ENCODE measurements around the gene JUNB.

Gene JUNB

DNA sequence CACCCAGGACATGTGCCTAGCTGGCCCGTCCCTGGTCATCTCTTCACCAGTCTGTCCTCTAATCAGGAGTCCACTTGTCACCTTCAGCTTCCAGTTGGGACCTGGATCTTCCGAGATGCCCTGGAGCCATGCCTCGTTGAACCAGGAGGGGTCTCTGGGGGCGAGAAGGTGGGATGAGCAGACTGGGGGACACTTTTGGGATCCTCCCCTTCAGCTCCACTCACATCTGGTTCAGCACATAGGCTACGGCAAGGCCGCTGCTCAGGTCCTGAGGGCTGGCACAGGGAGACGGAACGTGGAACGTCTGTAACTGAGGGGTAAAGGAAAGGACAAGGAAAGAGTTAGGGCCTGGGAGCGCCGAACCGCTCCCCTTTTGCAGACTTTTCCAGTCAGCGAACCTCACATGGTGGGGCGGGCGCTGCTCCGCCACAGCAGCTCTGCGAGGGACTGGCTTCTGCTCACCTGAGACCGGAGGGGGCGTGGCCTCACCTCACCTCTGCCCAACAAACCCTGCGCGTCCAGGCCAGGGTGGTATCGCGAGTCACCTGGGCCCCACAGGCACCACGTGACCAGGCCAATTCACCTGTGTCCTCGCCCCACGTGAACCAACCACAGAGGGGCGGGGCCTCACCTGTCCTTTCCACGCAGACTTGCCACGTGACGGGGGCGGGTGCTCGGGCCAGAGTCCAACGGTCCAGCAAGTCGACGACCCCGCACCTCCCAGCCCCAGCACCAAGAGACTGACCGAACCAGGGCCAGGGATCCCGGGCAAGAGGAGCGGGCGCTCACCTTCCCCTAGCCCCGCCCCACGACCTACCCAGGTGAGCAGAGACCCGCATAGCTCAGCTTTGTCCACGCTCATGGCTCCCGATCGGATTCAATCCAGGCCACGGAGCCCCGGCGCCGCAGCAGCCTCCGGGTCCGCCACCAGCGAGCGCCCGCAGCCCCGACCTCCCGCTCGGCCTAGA, 16.4 kb upstream of the JUNB start, which contains the start of gene HOOK2:
Gene HOOK2, minus strand, starts transcription at position 965 of the 968 bp plus-strand sequence. Its CDS starts 103 bp downstream, at position 862.
- no peak for DNase-seq (ENCODE audit: low read depth in 2 of 2)

DNA sequence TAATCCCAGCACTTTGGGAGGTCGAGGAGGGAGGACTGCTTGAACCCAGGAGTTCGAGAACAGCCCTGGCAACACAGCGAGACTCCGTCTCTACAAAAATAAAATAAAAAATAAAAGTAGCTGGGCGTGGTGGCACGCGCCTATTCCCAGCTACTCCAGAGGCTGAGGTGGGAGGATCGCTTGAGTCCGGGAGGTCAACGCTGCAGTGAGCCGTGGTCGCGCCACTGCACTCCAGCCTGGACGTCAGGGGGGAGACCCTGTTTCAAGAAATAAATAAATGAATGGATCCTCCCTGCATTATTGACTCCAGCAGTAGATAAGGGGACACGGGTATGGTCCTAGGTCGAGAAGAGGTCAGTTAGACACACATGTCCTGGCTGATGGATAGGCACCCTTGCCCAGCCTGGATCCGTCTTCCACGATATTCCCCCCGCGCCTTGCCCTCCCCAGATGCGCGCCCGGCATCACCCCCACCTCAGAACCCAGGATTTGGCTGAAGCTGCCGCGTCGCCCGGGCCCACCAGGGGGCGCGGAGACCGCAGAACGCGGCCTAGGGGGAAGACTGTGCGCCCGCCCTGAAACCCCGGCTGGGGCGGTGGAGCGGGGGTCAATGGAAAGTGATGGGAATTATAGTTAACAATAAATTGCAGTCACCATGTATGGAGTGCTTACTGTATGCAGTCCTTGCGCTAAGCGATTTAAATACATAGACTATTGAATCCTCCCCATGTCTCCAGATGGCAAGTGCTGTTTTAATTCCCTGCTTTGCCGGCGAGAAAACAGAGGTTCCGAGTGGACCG, 13.9 kb upstream of the JUNB start:
- peak; percentile 60 to 81 for DNase-seq (ENCODE audit: low read depth in 2 of 2)

DNA sequence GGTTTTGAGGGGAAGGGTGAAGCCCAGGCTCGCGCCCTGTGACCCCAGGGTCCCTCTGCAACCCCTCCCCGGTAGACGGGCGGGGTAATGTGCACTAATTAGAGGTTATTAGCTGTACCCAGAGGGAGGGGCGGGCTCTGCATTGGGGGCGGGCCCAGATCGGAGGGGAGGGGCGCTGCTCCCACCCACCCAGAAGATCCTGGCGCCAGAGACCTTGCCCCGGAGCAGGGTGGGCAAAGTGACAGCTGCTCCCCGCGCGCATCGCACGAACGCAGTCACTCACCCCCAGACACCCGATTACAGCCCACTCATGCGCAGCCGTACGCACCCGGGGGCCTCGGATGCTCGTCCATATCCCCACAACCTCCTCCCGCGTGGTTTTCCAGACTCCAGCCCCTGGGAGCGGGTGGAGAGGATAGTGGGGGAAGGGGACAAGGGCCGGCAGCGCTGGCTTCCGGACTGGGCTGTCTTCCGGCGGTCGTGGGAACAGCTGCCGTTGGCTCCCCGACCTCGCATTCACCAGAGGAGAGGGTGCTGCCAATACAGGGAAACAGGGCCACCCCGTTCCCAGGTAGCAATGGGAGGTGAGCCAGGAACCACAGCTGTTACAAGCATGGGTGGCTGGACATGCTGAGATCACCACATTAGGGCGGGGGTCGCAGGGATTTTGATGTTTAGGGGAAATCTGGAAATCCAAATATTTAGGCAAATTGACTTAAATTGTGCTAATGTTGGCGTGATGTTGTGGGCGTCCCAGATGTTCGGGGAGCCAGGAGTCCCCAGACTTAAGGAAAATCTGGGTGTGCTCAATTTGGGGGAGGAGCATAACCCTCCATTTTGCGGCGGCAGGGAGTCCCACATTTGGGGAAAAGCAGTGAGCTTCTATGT, 13.0 kb upstream of the JUNB start:
- DNase-seq (ENCODE audit: low read depth in 2 of 2): peak in 1 of 2 experiments; percentile 33

DNA sequence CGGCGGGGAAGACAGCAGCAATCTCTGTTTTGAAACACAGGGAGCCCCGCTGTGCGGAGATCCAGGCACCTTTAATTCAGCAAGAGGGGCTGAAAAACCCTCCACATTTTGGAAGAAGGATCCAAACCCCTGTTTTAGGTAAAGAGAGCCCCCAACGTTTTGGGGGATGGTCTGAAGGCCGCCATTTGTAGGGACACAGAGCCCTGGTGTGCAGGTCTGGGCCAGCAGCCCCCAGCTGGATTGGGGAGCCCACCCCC, 12.5 kb upstream of the JUNB start:
- DNase-seq (ENCODE audit: low read depth in 2 of 2): no peak

DNA sequence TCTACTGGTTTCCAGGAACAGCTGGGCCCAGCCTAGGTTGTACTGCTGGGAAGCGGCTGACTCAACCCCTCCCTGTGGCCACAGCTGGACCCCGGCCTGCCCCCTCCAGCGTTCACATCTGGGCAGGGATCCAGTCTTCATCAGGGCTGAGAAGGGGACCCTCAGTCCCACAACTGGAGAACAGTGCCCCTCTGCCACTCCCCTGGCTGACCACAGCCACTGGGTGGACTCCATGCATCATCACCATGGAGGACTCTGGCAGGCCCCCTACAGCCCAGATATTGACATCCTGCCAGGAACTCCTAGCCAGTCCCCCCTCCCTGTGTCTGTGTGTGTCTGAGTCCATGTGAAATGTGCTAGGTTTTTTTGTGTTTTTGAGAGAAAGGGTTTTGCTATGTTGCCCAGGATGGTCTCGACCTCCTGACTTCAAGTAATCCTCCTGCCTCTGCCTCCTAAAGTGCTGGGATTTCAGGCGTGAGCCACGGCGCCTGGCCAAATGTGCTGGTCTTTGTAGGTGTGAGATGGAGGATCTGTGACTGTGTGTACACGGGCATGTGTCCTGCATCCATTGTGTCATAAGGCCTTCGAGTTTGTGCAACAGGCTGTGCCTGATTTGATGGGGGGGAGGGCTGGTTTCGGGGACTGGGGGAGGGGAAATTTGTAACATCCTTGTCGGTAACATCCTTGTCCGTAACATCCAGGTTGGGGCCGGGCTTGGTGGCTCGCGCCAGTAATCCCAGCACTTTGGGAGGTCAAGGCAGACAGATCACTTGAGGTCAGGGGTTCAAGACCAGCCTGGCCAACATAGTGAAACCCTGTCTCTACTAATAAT, 11.9 kb upstream of the JUNB start:
- no peak for DNase-seq (ENCODE audit: low read depth in 2 of 2)

DNA sequence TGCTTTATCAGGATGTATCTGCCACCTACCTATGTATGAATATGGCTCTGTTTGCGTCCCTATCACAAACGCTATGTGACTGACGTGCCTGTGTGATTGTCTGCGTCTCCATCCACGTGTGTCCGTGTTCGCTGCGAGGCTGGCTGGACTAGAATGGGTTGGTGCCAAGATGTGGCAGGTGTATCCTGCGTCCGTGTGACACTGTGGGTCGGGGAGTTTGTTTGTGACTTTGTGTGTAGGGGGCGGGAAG, 9.2 kb upstream of the JUNB start:
- no peak for DNase-seq (ENCODE audit: low read depth in 2 of 2)

DNA sequence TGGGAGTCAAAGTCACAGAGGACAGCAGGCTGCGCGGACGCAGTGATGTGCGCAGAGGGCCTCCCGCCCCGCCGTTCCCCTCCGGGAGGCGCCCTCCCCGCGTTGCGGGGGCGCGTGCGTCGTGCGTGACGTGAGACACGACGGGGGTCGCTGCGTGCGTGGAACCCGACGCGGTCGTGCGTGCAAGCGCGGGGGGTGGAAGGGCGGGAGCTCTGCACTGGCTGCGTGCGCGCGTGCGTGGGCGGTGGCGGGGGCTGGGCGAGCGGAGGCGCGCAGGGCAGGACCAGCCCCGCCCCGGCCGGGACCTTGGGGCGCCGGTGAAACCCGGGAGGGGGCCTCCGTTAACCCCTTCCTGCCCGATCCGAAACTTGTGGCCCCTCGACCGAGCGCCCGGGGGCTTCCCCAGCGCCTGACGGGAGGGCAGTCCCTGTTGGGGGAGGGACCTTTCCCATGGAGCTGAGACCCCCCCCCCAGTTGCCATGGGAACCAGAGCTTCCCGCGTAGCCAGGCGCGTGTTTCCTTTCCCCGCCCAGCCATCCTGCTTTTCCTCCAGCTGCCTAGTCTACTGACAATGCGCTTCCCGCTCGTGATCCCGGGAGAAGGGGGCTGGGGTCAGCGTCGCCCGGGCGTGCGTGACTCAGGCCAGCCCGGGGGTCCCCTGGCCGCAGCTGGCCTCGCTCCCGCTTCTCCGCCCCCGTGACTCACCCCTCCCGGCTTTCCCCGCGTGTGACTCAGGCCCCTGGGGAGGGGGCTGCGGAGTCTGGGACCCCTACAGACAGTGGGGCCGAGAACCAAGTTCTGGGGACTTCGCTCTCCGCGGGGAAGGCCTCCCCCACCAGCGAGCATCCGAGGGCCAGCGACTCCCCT, 8.6 kb upstream of the JUNB start:
- DNase-seq (ENCODE audit: low read depth in 2 of 2): peak; percentile 75 to 89

DNA sequence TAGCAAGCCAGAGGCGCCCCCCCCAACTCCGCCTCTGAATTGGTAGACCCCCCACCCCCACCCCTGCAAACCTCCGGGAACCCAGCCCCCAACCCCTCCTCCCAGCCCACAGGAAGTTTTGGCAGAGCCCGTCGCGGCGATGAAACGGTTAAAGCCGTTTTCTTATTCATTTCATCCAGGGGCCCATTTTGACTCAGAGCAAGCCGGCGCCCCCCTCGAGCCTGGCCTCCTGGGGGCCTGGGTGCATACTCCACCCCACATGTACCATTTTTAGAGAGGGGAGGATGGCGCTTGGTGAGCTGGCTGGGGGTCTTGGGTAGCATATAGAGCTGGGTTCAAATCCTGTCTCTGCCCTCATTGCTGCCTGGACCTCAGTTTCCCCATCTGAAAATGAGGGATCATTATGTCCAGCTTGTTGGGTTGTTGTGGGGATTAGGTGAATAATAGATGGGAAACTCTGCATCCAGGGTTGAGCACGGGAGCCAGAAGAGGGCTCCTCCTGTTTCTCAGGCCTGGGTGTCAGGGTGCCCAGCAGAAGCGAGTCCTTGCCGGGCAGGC, 7.9 kb upstream of the JUNB start:
- peak in 1 of 2 experiments; percentile 55 for DNase-seq (ENCODE audit: low read depth in 2 of 2)

DNA sequence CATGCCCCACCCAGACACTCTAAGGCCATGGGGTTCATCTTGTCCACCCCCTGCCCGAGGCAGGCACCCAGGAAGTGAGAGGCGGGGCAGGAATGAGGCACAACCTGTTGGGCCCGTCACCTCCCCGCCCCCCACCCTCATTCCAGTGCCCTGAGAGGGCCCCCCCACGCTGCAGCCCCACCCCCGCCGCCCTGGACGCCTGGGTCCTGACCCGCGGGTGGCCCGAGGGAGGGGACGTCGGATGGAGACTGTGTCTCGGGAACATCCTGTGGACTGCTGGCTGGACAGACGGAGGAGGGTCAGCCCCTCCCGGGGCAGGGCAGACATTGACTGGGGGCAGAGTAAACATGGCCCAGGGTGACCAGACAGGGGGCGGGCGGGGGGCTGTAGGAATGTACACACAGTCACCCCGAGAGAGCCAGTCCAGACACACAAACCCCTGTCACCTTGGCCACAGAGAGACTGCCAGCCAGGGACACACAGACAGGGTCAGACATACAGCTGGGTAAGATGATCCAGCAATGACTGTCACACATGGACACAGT, 7.4 kb upstream of the JUNB start:
- DNase-seq (ENCODE audit: low read depth in 2 of 2): no peak

DNA sequence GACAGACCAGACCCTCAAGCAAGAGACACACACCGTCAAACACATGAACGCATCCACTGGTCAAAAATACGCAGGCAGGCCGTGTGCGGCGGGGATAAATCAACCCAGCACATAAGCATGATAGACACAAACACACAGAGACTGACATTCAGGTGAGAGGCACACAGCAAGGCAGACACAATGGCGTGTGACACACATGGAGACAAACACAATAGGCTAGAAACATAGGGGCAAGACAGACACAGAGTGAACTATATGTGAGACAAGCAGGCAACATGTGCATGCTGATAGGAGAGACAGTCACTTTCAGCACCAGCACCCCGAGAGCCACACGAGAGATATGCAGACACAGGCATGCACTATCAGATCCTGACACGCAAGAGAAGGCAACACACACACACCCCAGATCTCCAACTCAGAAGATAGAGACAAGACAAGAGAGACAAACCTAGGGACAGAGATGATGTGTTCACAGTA, 6.9 kb upstream of the JUNB start:
- DNase-seq (ENCODE audit: low read depth in 2 of 2): no peak

DNA sequence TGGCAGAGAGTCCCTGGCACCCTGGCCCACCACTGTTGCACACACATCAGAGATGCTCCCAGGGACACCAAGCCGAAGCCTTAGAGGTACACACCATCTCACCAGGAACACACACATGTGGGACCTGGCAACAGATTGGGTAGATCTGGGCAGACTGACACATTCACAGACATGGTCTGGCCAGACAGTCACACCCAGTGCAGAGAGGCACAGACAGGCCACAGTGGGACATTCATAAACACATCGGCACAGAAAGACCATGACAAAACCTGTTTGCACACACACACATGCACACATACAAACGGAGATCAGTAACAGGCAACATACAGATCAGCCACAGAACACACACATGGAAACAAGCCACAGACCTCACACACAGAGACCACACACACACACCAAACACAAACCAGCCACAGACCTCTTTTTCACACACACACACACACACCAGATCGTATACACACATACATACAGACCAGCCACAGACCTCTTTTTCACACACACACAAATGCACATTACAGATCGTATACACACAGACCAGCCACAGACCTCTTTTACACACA, 6.3 kb upstream of the JUNB start:
- DNase-seq (ENCODE audit: low read depth in 2 of 2): no peak

DNA sequence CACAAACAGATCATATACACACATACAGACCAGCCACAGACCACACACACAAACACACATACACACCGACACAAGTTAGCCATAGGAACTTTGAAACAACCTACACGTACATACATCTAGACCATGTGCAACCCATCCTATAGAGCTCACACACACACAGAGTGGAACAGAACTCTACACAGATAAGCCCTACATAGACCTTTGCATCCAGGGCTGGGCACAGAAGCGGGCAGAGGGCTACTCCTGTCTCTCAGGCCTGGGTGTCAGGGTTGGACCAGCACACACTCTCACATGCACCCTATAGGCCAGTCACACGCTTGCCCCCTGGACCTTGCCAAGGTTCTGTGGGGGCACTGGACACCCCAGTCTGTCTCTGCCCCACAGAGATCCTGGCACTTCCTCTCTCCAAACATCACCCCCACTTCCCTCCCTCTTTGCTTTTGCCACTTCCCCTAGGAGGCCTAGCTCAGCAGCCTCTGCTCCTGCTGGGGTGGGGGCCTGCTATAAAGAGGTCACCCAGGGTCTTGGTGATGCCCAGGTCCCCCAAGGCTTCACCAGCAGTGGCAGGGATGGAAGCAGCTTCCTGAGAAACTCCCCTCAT, 5.8 kb upstream of the JUNB start:
- DNase-seq (ENCODE audit: low read depth in 2 of 2): no peak

DNA sequence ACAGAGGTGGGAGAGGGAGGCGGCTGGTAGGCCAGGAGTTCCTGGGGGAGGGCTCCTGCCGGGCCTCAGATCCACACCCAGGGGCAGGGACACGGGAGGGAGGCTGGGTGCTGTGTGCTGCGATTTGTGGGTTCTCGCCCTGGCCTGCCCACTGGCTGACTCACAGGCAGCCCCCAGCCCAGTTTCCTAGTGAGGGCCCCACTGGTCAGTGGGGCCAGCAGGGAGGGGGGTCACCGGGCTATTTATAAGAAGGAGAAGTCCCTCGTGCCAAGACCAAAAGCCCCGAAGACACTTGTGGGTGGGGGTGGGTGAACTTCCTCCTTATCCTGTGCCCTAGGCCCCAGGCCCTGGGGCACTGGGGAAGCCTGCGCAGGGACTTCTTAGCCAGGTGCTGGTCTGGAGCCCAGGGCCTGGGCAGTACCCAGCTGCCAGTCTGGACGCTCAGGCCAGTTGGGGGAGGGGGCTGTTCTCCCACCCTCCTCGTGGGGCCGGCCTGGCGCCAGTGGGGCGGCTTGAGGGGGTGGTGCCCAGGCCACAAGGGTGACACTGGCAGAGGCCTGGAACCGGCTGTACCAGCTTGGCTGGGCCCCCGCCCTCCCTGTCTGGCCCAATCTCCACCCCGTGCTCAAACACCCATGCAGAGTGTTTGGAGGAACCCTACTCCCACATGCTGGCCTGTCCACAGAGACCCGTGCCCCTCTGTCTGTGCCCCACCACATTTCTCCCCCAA, 5.0 kb upstream of the JUNB start:
- DNase-seq (ENCODE audit: low read depth in 2 of 2): no peak

DNA sequence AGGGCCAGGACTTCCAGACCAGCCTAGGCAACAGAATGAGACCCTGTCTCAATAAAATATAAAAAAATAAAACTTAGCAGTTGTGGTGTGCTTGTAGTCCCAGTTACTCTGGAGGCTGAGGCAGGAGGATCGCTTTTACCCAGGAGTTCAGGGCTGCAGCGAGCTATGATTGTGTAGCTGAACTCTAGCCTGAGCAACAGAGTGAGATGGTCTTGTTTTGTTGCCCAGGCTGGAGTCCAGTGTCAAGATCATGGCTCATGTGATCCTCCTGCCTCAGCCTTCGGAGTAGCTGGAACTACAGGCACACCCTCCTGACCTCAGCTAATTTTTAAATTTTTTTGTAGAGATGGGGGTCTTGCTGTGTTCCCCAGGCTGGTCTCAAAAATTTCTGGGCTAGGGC, 4.3 kb upstream of the JUNB start:
- no peak for DNase-seq (ENCODE audit: low read depth in 2 of 2)

DNA sequence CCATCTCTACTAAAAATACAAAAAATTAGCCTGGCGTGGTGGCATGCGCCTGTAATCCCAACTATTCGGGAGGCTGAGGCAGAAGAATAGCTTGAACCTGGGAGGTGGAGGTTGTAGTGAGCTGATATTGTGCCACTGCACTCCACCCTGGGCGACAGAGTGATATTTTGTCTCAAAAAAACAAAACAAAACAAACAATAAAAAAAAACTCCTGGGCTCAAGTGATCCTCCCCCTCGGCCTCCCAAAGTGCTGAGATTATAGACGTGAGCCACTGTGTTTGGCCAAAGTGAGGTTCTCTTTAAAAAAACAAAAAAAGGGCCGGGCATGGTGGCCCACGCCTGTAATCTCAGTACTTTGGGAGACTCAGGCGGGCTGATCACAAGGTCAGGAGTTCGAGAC, 3.8 kb upstream of the JUNB start:
- no peak for DNase-seq (ENCODE audit: low read depth in 2 of 2)

DNA sequence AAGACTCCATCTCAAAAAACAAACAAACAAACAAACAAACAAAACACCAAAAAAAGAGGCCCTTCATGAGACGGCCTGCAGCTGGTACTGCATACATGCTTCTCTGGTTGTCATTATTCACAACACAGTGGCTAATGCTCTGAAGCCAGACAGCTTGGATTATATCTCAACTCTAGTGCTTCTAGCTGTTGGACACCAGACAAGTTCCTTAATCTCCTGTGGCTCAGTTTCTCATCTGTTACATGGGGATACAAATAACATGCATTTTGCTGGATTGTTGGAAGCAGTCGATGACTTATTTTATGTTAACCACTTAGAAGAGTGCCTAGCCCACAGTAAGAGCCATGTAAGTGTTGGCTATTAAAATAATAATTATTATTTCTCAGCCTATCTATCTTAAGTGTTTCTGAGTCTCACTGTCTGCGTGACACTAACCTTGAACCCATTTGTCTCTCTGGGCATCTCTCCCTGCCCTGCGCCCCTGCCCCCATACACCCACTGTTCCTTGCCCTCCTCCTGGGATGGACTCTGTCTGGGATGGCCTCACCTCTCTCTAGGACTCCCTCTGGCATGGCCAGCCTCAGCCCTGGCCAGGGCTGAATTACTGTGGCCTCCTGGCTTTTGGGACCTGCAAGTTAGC, 3.1 kb upstream of the JUNB start:
- no peak for DNase-seq (ENCODE audit: low read depth in 2 of 2)

DNA sequence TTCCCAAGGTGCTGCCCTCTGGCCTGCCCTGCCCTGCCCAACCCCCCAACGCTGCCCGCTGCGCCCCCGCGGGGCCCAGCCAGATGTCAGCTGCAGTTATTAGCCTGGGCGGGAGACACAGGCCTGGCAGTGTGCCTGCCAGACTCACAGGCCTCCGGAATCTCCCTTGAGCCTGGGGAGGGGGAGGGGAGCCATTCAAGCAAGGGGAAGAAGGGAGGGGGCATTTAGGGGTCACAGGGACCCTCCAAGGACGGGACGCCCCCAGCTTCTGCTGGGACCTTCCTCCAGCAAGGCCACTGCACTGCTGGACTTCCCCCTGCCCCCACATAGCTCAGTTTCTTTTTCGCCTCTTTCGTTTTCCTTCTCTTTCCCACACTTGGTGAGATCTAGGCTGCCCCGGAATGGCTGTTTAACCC, 2.6 kb upstream of the JUNB start:
- DNase-seq (ENCODE audit: low read depth in 2 of 2): peak in 1 of 2 experiments; percentile 40
